Type B pancreatic cell (in vitro differentiated cells): ENCODE results near the gene WBP1L. TPM values are rescaled to one million over a fixed set of nuclear protein-coding genes. Genes with fewer than 3 reads are reported as not detected.

Source experiments
- DNase-seq: peaks from one replicate; pipeline ENCODE4 v3.0.0; 2021; ENCODE audit warnings: mixed read lengths; ENCODE audit not compliant: unreplicated experiment; ENCODE audit errors: extremely low spot score
- H3K27ac Mint-ChIP-seq: 2 replicates; pipeline ENCODE4 v1.8.0; 2021; ENCODE audit warnings: mild to moderate bottlenecking, mixed read lengths
- H3K27me3 Mint-ChIP-seq: 2 replicates; pipeline ENCODE4 v1.8.0; 2021; ENCODE audit warnings: mixed read lengths
- H3K36me3 Mint-ChIP-seq: 2 replicates; pipeline ENCODE4 v1.8.0; 2021; ENCODE audit warnings: mixed read lengths
- H3K4me1 Mint-ChIP-seq: one replicate; pipeline ENCODE4 v1.8.0; 2021; ENCODE audit warnings: mixed read lengths; ENCODE audit not compliant: unreplicated experiment
- H3K4me3 Mint-ChIP-seq: 2 replicates; pipeline ENCODE4 v1.8.0; 2021; ENCODE audit warnings: mild to moderate bottlenecking, mixed read lengths
- H3K9me3 Mint-ChIP-seq: 2 replicates; pipeline ENCODE4 v1.8.0; 2021; ENCODE audit warnings: mixed read lengths
- total RNA-seq: library from RNA; stranded (reverse); gene quantifications from 2 replicates; pipeline ENCODE4 v1.2.1, GENCODE V29; 2021; ENCODE audit warnings: low replicate concordance
- TF ChIP-seq, protein P1 (sequence below): fragments of 200-600 bp; sonication (generic); conservative IDR thresholded peaks from 2 replicates; pipeline ENCODE4 v1.5.0; 2021; ENCODE audit warnings: antibody characterized with exemption, mild to moderate bottlenecking

Gene WBP1L
- total RNA-seq, 1 donor from 2014 or later, result 40.3 TPM

GRCh38 chr10:102764470-102765161 is 20.9 kb downstream of the WBP1L start:
- Mint-ChIP-seq H3K27ac (peak overlapping the region; percentile 92), H3K9me3 (no peaks in the 10 kb centered on the region), H3K4me1 (peaks cover 53% of the 10 kb centered on the region), H3K36me3 (peaks cover 15% of the 10 kb centered on the region), H3K4me3 (no peak overlapping the region), H3K27me3 (no peaks in the 10 kb centered on the region)
- DNase-seq, result no peak
- TF ChIP-seq, protein P1, sequence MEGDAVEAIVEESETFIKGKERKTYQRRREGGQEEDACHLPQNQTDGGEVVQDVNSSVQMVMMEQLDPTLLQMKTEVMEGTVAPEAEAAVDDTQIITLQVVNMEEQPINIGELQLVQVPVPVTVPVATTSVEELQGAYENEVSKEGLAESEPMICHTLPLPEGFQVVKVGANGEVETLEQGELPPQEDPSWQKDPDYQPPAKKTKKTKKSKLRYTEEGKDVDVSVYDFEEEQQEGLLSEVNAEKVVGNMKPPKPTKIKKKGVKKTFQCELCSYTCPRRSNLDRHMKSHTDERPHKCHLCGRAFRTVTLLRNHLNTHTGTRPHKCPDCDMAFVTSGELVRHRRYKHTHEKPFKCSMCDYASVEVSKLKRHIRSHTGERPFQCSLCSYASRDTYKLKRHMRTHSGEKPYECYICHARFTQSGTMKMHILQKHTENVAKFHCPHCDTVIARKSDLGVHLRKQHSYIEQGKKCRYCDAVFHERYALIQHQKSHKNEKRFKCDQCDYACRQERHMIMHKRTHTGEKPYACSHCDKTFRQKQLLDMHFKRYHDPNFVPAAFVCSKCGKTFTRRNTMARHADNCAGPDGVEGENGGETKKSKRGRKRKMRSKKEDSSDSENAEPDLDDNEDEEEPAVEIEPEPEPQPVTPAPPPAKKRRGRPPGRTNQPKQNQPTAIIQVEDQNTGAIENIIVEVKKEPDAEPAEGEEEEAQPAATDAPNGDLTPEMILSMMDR, result no peak

DNA sequence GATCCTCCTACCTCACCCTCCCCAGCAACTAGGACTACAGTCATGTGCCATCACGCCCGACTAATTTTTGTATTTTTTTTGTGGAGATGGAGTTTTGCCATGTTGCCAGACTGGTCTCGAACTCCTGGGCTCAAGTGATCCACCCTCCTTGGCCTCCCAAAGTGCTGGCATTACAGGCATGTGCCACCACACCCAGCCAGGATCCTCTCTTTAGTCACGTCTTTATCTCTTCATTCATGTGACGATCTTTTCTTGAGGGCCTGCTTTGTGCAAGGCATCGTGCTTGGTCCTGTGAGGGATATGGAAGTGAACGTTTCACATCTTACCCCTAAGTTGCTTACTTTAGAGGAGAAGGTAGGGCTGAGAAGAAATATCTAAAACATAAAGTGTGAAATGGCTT is 21.6 kb downstream of the WBP1L start:
- TF ChIP-seq, protein P1, result no peak
- peaks cover 15% of the 10 kb centered on the region for H3K36me3 Mint-ChIP-seq
- no peaks in the 10 kb centered on the region for H3K27me3 Mint-ChIP-seq
- no peaks in the 10 kb centered on the region for H3K9me3 Mint-ChIP-seq
- H3K27ac Mint-ChIP-seq, result peak overlapping the region; percentile 92
- no peak for DNase-seq
- H3K4me3 Mint-ChIP-seq, result peak overlapping the region; percentile 64
- peaks cover 58% of the 10 kb centered on the region for H3K4me1 Mint-ChIP-seq

GRCh38 chr10:102767428-102768160 is 23.8 kb downstream of the WBP1L start:
- DNase-seq, result no peak
- no peaks in the 10 kb centered on the region for H3K9me3 Mint-ChIP-seq
- H3K27me3 Mint-ChIP-seq, result no peaks in the 10 kb centered on the region
- TF ChIP-seq, protein P1, result no peak
- H3K36me3 Mint-ChIP-seq, result peaks cover 11% of the 10 kb centered on the region
- peak overlapping the region; percentile 40 for H3K4me3 Mint-ChIP-seq
- H3K4me1 Mint-ChIP-seq, result peaks cover 60% of the 10 kb centered on the region
- H3K27ac Mint-ChIP-seq, result peak overlapping the region; percentile 8

GRCh38 chr10:102769375-102770107 is 25.8 kb downstream of the WBP1L start:
- no peaks in the 10 kb centered on the region for H3K9me3 Mint-ChIP-seq
- no peaks in the 10 kb centered on the region for H3K27me3 Mint-ChIP-seq
- TF ChIP-seq, protein P1, result no peak
- peak overlapping the region; percentile 89 for H3K27ac Mint-ChIP-seq
- DNase-seq, result no peak
- peaks cover 62% of the 10 kb centered on the region for H3K4me1 Mint-ChIP-seq
- H3K36me3 Mint-ChIP-seq, result peaks cover 11% of the 10 kb centered on the region
- peak overlapping the region; percentile 54 for H3K4me3 Mint-ChIP-seq

DNA sequence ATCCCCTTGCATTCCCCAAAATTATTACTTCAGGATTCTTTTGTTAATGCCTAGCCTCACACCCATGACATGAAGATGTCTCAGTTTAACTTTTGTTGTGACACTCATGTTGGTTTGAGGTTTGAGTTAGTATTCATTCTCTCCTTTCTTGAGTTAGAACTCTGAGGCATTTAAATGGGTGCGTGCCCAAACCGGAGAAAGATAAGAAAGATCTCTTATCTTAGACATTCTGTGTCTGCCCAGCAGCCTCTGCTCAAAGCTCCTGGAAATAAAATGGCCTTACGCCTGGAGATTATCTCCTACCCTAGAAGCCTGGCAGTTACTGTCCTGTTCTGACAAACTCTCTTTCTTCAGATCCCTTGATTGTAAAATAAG is 26.3 kb downstream of the WBP1L start:
- H3K9me3 Mint-ChIP-seq, result no peaks in the 10 kb centered on the region
- peaks cover 7% of the 10 kb centered on the region for H3K36me3 Mint-ChIP-seq
- H3K4me3 Mint-ChIP-seq, result peak overlapping the region; percentile 54
- H3K4me1 Mint-ChIP-seq, result peaks cover 59% of the 10 kb centered on the region
- no peaks in the 10 kb centered on the region for H3K27me3 Mint-ChIP-seq
- H3K27ac Mint-ChIP-seq, result peak overlapping the region; percentile 89
- TF ChIP-seq, protein P1, result no peak
- no peak for DNase-seq
